HFF-Myc (cell line): ENCODE results near the gene FILIP1.

Experiments used
- DNase-seq: peaks from one replicate; pipeline ENCODE4 v3.0.0-alpha.2; 2011; ENCODE audit warnings: low read depth; ENCODE audit errors: extremely low read depth
- H3K4me3 ChIP-seq: replicated peaks from 2 replicates; pipeline ENCODE4 v1.5.1; 2011; ENCODE audit warnings: low read depth, mild to moderate bottlenecking, control low read depth, low read length
- CTCF ChIP-seq: IDR thresholded peaks from 2 replicates; pipeline ENCODE4 v1.5.1; 2012; ENCODE audit warnings: mild to moderate bottlenecking, low read depth, low read length, control low read depth; ENCODE audit errors: missing control alignments

The FILIP1 gene

GRCh38 chr6:75526502-75527127 is 33.0 kb upstream of the FILIP1 start:
- H3K4me3 ChIP-seq = no peak overlapping the region
- peak; percentile 62 for DNase-seq
- peak; percentile 58 for TF ChIP-seq CTCF

- DNase-seq = no peak
- no peak for TF ChIP-seq CTCF
- H3K4me3 ChIP-seq = no peak overlapping the region
These were observed 32.1 kb upstream of the FILIP1 start for GRCh38 chr6:75525682-75526081.

GRCh38 chr6:75524322-75524972 is 30.8 kb upstream of the FILIP1 start:
- peak; percentile 88 for DNase-seq
- H3K4me3 ChIP-seq = no peak overlapping the region
- TF ChIP-seq CTCF = no peak

GRCh38 chr6:75516757-75517156 is 23.2 kb upstream of the FILIP1 start:
- TF ChIP-seq CTCF = no peak
- DNase-seq = no peak
- H3K4me3 ChIP-seq = no peak overlapping the region

GRCh38 chr6:75512591-75512990 is 19.0 kb upstream of the FILIP1 start:
- no peak overlapping the region for H3K4me3 ChIP-seq
- DNase-seq = no peak
- no peak for TF ChIP-seq CTCF

GRCh38 chr6:75505424-75505823 is 11.8 kb upstream of the FILIP1 start:
- no peak overlapping the region for H3K4me3 ChIP-seq

More at GRCh38 chr6:75505424-75505823, 11.8 kb upstream of the FILIP1 start:
- no peak for DNase-seq
- no peak for TF ChIP-seq CTCF
